ENCODE measurements around the gene CENPB.

DNA sequence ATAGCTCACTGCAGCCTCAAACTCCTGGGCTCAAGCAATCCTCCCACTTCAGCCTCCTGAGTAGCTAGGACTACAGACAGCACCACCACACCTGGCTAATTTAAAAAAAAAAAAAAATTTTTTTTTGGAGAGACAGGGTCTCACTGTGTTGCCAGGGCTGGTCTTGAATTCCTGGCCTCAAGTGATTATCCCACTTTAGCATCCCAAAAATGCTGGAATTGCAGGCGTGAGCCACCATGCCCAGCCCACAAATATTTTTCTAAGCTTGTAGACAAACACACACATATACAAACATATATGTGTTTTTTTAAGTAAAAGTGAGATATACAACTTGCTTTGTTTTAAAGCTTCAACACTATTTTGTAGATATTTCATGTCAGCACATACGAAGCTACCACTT is 43.3 kb downstream of the CENPB start:
- TF ChIP-seq POLR2AphosphoS5 (IDR thresholded peaks at IDR 0.05; ENCODE audit: borderline replicate concordance, low read depth, low read length) (no peak), EZH2 (IDR thresholded peaks at IDR 0.05) (no peak)
